Stimulated activated CD4-positive, alpha-beta T cell treated with anti-CD3 and anti-CD28 coated beads, Interleukin-12 subunit alpha, Interleukin-12 subunit beta, amount 100 ng/mL, for 24 hours (primary cell): Measurements from ENCODE around the gene IFT81.
"Not testable (repeated sequence)": the region's sequence is repeated elsewhere in the genome, so short reads cannot be mapped to it uniquely, and the experiment has no call there.

Experiments used
- DNase-seq, 2 experiments: peaks; one replicate each; pipeline ENCODE4 v3.0.0-alpha.2; 2020; ENCODE audit warnings: low read depth in 2 of 2

The IFT81 gene, protein sequence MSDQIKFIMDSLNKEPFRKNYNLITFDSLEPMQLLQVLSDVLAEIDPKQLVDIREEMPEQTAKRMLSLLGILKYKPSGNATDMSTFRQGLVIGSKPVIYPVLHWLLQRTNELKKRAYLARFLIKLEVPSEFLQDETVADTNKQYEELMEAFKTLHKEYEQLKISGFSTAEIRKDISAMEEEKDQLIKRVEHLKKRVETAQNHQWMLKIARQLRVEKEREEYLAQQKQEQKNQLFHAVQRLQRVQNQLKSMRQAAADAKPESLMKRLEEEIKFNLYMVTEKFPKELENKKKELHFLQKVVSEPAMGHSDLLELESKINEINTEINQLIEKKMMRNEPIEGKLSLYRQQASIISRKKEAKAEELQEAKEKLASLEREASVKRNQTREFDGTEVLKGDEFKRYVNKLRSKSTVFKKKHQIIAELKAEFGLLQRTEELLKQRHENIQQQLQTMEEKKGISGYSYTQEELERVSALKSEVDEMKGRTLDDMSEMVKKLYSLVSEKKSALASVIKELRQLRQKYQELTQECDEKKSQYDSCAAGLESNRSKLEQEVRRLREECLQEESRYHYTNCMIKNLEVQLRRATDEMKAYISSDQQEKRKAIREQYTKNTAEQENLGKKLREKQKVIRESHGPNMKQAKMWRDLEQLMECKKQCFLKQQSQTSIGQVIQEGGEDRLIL

DNA sequence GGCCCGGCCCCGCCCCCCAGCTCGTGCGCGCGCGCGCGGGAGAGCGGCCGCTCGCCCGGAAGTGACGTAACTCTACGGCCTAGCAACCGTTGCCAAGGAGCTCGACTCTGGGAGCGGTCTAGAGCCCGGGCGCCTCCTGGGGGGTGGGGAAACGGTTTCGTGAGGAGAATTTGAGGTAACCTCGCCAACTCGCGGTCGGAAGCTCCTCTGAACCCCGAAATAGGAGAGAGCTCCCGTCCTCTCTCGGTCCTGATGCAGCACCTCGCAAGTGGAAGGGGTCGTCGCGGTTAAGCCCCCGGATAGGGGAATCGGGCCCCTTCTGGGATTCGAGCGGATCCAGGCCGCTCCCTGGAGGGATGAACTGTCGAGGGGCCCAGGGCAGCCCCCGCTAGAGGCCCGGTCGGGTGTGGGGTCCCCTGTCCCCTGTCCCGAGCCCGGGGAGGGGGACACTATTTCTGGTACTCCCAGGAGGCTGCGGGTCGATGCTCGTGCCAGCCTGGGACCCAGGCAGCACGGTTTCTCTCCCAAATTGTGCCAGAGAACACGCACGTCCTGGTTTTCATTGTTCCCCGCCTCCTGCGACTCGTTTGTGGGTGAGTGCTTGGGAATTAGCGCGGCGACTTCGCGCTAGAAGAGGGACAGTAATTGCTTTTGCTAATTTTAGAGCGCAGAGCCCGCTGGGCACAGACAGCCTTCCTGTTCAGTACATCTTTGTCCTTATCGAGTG lies at the start of gene IFT81:
Gene IFT81 (plus strand): TSS at position 89 of the 727 bp plus-strand sequence. CDS start 3,024 bp downstream, outside the sequence.
- peak; percentile 94 for DNase-seq

DNA sequence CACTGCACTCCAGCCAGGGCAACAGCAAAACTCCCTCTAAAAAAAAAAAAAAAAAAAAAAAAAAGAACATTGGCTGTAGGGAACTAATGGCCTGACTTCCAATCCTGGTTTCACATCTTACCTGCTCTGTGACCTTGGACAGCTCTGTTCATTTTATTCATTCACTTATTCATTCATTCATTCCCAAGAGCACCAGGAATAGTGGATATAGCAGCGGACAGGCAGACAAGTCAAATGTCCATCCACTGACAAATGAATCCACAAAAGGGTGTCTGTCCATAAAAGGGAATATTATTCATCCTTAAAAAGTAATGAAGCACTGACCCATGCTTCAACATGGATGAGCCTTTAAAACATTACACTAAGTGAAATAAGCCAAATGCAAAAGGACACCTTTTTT lies 48.3 kb upstream of the IFT81 start:
- no peak for DNase-seq

DNA sequence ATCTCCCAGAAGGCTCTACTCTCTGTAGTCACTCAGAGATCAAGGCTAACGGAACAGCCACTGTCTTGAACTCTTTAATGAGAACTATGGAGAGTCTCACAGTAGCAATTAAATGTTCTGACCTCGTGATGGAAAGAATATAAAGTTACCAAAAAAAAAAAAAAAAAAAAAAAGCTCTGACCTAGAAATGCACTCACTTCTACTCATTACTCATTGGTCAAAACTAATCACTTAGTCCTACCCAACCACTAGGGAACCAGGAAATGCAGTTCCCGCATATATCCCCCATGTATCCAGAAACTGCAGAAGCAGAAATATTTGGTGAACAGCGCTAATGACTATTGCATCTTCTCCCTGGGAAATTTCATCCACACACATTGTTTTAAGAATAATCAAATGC lies 46.4 kb upstream of the IFT81 start:
- DNase-seq = no peak

DNA sequence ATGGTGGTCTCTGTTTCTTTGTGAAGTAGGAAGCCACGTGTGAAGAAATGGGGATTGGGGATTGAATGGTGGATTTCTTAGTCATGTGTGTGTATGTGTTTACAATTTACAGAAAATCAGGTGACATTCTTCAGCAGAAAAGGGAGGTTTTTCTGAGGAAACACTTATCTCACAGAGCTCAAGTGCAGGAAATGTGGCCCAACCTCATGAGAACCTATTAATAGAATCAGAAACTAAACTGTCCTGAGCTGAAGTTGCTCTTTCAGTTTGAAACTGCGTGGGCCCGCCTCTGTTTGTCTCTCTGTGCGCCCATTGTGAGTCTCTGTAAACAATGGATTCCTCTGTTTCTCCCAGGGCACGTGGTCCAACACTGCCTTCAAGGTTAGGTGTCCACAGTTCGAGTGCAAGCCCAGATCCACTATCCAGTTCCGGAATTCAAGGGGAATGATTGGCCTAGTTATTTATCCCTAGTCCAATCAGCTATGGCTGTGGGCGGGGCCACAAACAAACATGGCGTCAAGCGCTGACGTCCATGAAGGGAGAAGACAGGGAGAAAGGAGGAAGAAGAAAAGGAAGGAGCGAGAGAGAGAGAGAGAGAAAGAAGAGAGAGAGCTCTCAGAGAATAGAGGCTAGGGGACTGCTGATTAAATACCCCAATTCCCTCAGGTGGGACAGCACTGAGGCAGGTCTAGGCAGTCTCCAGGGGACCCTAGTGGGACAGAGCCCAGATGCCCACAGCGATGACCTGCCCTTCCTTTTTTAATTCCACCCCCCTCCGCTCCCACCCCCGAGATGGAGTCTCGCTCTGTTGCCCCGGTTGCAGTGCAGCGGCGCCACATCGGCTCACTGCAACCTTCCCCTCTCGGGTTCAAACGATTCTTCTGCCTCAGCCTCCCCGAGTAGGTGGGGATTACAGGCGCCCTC lies 44.4 kb upstream of the IFT81 start:
- DNase-seq = peak; percentile 40 to 61

DNA sequence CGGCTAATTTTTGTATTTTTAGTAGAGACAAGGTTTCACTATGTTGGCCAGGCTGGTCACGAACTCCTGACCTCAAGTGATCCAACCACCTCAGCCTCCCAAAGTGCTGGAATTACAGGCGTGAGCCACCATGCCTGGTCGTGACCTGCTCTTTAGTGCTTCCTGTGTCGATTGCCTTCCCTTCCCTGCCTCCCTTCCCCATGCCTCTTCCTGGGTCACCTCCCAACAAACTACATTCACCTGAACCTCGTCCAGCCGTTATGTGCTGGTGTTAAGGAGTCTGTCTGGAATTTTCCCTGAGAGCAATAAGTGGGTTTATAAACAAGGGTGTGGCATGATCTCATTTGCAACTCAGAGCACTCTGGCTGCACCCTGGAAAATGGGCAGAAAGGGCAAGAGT lies 43.7 kb upstream of the IFT81 start:
- DNase-seq = no peak

DNA sequence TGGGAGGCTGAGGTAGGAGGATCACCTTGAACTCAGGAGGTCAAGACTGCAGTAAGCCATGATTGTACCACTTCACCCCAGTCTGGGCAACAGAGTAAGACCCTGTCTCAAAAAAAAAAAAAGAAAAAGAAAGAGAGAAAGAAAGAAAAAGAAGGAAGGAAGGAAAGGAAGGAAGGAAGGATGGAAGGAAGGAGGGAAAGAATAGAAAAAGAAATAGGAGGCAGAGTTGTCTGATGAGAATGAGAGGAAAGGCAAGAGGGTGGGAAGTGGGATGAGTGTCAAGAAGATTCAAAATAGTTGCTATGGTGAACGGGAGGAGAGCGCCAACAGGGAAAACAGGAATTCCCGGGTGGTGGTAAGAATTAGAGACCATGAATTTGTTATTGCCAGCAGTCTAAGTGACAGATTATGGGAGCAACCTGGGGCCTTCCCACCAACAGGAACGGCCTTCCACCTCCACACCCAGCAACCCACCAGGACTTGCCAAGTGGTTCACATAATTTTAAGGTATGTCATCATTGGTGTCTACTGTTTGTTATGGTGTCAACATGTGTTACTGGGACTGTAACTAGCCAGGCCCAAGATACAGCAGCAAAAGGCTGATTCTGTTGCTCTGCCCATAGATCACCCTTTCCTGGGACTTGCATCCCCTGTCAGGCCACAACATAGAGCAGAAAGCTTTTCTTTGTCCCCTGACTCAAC lies 39.7 kb upstream of the IFT81 start:
- no peak for DNase-seq

DNA sequence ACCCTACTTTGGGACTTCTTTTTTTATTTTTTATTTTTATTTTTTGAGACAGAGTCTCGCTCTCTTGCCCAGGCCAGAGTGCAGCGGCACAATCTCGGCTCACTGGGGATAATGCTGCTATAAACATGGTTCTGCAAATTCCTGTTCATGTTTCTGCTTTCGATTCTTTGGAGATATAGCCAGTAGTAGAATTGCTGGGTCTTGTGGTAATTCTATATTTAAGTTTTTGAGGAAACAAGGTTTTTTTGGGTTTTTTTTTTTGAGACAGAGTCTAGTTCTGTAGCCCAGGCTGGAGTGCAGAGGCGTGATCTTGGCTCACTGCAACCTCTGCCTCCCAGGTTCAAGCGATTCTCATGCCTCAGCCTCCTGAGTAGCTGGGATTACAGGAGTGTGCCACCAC lies 35.9 kb upstream of the IFT81 start:
- DNase-seq = not testable (repeated sequence)

DNA sequence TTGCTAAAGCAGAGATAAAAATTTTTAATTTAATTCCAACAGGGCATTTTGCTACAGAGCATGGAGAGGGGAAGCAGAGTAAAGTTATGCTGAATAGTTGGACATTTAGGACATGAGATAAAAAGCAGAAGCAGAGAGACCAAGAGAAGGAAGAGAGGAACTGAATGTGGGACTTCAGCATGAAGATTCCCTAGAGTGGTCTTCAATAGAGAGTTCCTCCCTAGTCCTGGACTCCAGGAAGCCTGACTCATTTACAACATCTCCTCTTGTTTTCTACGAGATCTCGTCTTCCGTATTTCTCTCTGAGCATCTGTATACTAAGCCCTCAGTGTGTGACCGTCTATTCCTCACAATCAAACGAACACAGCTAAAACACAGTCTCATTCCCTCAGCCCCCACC lies 35.2 kb upstream of the IFT81 start:
- DNase-seq = no peak

DNA sequence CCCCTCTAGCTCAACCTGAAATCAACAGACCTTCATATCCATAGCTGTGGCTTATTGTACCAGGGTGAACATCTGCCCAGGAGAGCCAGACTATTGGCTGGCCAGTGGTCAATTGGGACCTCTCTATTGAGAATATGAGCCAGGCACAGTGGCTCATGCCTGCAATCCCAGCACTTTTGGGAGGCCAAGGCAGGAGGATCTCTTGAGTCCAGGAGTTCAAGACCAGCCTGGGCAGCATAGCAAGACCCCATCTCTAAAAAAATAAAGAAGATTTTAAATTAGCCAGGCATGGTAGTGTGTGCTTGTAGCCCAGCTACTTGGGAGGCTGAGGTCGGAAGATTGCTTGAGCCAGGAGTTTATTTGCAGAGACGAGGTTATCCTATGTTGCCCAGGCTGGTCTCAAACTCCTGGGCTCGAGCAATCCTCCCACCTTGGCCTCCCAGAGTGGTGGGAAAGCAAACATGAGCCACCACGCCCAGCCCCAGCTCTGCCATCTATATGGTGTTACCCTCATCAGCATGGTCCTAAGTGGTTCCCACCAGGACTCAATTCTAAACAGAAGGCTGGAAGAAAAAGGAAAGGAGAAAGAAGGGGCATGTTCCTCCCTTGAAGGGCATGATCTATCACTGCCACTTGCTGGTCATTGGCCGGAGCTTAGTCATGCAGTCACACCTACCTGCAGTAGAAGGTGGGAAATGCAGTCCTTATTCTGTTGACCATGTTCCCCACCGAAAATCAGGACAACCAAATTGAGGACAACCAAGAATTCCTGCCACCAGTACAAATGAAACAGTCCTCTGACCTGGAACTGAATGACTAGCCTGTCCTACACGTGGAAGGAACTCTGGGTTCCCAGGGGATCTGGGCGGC lies 33.7 kb upstream of the IFT81 start:
- no peak for DNase-seq

DNA sequence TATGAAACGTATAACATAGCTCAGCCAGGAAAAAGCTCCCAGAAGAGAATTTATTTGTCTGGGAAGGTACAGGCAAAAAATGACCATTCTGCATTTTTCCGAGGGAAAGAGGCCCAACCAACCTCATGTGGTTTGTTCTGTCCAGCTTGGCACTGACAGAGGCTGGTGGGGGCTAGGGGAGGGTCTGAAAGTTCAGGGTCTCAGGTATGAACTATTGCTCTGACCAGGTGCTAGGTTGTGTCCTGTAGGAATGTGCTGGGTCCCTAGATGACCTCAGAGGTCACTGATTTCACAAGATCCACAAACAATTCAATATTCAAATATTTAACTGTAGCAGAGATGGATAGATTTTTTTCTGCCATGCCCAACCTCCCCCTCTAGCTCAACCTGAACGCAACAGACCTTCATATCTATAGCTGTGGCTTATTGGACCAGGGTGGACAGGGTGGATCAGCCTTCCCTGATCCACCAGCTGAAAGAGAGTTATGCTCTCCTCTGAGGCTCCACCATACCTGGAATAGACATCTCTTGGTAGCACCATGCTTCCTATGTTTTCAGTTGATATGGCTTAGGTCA lies 32.9 kb upstream of the IFT81 start:
- DNase-seq = no peak

DNA sequence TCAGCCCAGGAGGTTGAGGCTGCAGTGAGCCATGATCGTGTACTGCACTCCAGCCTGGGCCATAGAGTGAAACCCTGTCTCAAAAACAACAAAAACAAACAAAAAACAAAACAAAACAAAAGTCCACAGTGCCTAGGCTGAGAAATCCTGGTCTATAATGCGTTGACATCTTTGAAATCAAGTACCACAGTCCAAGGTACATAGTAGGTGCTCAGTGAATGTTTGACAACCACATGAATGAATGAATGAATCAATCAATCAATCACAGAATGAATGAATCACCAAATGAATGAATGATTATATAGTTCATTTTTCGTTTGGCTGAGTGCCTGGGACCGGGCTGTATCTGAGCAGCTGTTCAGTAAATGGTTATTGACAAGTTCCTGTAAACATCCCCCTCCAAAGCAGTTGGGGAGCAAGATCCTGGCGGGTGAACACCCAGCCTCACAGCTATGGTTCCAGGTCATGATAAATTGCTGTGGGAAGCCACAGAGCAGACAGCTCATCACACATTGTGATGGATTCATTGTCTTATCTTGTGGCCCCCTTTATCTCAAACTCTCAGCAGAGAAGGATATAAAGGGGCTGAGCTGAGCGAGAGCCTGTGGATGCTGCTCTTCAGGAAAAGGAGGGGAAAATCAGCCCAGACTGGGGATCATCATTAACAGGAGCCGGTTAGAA lies 30.4 kb upstream of the IFT81 start:
- no peak for DNase-seq

DNA sequence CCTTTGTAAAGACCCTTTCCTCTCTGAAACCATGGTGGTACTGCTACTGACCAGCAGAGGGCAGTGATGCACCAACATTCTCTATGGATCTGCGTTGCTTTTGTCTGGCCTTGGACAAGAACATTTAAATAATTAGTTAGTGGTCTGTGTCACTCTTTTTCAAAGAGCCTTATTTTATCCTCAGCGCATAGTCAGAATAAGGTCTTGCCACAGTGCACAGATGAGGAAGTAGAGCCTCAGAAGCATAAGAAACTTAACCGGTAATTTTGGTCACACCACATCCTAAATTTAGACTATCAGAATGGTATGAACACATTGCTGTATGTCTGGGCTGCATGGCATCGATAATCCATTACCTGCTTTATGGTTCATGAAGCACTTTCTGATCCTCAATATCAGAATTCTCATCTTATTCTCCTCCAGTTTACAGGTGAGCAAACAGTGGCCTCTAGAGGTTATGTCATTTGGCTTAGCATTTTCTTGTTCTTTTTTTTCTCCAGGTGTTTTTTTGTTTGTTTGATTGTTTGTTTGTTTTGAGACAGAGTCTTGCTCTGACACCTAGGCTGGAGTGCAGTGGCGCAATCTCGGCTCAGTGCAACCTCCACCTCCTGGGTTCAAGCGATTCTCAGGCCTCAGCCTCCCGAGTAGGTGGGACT lies 23.7 kb upstream of the IFT81 start:
- peak; percentile 19 to 59 for DNase-seq

DNA sequence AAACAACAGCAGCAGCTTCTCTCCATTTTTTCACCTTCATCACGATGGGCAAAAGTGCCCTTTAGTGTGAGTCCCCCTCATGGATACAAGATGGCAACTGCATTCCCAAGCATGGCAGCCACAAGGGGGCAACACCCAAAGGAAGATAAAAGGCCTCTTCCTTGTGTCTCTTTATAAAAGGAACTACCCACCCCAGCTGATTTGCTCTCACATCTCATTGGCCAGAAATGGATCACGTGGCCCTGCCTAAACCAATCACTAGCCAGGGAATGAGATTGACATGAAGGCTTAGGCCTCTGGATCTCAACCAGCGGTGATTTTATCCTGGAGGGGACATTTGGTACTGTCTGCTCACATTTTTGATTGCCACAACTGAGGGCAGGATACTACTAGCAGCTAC lies 21.9 kb upstream of the IFT81 start:
- peak in 1 of 2 experiments; percentile 40 for DNase-seq

DNA sequence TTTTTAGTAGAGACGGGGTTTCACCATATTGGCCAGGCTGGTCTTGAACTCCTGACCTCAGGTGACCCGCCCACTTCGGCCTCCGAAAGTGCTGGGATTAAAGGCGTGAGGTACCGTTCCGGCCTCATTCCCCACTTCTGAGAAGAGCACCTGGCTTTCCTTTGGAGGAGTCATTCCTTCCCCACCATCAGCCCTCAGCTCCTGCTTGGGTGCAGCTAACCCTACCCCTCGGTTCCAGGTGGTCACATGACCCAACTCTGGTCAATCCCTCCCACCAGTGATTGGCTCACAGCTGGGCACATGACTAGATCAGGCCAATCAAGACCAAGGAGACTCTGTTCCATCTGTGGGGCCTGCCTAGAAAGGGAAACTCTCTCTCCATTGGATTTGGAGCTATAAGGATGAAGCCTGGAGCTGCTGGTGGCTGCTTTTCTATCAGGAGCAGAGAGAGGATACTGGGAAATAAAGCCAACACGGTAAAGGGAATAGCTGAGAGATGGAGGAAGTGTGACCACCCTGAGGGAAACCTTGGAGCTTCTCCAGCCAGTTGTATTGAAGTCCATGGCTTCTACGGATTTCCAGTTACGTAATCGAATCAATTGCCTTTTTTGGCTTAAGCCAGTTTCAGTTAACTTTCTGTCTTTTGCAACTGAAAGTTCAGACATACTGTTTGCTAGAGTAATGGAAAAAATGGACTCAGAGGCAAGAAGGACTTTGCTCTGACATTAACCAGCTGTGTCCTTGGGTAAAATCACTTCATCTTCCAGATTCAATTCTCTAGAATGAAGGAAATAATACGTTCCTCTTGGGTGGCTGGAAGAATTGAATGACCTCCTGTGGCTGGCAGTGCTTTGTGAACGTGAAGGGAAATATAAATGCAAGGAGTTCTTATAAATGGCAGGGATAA lies 19.7 kb upstream of the IFT81 start:
- no peak for DNase-seq

DNA sequence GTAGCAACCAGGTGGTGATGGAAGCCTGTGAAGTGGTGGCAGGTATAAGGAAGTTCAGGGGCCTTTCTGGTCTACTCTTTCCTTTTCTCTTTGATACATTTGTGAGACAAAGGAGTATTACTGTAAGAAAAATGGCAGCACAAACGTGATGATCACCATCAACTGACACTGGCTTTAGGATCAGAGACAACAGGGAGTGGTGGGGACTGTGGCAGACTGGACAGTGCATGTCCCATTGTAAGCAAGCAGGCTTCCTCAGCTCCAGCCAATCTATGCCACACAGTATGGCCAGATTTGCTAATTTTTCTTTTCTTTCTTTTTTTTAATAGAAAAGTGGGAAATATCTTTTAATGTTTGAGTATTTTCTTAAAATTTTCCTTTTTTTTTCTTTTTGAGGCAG lies 19.0 kb upstream of the IFT81 start:
- DNase-seq = no peak

DNA sequence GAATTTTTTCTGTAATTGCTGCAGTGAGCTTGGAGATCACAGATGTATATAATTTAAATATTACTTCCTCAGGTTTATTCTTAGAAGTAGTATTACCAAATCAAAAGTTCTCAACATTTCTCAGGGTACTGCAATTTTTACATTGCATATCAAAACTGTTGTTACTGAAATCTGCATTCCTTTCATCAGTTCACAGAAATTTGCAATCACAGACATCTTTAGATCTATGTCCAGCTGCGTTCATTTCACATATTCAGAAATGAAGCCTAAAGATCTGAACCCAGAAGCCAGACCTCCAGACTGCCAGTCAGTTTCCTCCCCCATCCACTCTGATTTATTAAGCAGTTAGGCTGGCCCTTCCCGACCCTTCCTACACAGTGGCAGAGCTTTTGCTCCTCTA lies 18.2 kb upstream of the IFT81 start:
- no peak for DNase-seq
